Measurements from ENCODE around the gene NPHP3.
"Not testable (repeated sequence)": the region's sequence is repeated elsewhere in the genome, so short reads cannot be mapped to it uniquely, and the experiment has no call there.

The NPHP3 gene, protein sequence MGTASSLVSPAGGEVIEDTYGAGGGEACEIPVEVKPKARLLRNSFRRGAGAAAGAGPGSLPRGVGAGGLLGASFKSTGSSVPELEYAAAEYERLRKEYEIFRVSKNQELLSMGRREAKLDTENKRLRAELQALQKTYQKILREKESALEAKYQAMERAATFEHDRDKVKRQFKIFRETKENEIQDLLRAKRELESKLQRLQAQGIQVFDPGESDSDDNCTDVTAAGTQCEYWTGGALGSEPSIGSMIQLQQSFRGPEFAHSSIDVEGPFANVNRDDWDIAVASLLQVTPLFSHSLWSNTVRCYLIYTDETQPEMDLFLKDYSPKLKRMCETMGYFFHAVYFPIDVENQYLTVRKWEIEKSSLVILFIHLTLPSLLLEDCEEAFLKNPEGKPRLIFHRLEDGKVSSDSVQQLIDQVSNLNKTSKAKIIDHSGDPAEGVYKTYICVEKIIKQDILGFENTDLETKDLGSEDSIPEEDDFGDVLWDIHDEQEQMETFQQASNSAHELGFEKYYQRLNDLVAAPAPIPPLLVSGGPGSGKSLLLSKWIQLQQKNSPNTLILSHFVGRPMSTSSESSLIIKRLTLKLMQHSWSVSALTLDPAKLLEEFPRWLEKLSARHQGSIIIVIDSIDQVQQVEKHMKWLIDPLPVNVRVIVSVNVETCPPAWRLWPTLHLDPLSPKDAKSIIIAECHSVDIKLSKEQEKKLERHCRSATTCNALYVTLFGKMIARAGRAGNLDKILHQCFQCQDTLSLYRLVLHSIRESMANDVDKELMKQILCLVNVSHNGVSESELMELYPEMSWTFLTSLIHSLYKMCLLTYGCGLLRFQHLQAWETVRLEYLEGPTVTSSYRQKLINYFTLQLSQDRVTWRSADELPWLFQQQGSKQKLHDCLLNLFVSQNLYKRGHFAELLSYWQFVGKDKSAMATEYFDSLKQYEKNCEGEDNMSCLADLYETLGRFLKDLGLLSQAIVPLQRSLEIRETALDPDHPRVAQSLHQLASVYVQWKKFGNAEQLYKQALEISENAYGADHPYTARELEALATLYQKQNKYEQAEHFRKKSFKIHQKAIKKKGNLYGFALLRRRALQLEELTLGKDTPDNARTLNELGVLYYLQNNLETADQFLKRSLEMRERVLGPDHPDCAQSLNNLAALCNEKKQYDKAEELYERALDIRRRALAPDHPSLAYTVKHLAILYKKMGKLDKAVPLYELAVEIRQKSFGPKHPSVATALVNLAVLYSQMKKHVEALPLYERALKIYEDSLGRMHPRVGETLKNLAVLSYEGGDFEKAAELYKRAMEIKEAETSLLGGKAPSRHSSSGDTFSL (N-terminal part only)

DNA sequence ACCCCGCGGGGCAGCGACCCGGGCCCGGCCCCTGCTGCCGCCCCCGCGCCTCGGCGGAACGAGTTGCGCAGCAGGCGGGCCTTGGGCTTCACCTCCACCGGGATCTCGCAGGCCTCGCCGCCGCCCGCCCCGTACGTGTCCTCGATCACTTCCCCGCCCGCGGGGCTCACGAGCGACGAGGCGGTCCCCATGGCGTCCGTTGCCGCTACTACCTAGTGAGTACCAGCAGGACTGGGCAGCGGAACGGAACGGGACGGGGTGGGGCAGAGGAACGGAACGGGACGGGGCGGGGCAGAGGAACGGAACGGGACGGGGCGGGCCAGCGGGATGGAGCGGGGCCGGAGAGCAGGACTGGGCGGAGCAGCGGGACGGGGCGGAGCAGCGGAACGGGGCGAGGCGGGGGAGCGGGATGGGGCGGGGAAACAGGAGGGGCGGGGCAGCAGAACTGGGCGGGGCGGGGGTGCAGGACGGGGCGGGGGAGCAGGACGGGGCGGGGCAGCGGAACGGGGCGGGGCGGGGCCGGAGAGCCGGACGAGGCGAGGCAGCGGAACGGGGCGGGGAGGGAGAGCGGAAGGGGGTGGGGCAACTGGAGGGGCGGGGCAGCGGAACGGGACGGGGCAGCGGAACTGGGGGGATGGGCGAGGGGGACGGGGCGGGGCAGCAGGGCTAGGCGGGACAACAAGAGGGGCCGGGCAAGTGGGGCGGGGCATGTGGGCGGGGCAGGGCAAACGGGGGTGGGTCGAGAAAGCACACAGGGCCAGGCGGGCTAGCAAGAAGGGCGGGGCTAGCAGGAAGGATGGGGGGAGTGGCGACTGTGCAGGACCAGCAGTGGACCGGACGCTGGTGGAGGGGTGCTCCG is at the start of gene NPHP3:
Gene NPHP3 (minus strand): TSS at position 245 of the 859 bp plus-strand sequence. CDS start 54 bp downstream, at position 191.
- DNase-seq: peak; percentile 95

DNA sequence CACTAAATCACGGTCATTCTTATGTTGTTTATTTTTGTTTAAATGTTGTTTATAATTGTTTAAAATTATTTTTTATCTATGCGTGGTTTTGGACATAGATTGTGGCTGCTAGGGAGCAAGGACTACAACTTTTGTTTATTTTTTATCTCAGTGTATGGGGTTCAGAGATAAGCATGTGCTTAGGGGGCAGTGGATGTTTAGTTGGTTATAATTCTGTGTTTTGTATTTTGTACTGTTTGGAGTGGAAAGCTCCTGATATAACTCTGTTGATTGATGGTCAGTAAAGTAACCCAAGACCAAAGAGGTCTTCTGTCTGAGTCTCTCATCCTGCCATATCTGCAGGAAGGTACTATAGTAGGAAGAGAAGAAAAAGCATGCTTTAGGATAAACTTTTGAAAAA is 36.5 kb upstream of the NPHP3 start:
- no peak for DNase-seq

DNA sequence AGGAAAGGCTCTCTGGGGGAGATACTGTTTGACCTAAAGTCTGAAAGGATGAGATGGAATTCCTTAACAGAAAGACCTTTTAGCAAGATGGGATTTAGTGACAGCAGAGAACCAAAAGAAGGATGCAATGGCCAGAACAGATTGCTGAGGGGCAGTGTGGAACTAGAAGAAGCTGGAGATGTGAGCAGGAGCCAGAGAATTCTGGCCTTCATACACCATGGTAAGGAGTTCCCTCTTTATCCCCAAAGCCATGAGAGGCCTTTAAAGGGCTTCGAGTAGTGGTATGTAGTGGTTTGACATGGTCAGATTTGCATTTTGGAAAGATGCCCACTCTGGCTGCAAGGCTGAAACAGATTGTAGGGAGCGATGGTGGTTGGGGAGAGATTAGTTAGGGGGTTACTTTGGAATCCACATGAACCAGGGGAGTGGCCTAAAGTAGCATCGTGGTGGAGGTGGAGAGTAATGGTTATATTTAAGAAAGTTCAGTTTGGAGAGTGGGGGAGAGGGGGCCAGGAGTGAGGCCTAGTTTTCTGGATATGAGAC is 34.0 kb upstream of the NPHP3 start:
- DNase-seq: no peak

DNA sequence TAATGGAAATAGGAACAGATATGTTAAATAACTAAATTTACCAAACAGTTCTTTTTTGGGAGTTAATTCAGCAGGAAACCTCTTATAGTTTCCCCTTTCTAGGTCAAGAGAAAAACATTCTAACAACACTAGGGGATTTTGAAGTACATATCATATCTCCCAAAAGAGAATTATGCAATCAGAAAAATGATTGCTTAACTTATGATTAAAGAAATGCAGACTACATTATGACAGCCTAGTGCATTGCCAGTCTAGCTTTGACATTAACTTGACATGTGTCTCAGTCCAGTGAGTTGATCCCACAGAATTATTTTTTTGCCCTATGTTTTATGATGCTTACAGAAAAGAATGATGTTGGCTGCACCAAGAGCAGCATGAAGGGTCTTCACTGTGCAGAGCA is 31.7 kb upstream of the NPHP3 start:
- DNase-seq: no peak

DNA sequence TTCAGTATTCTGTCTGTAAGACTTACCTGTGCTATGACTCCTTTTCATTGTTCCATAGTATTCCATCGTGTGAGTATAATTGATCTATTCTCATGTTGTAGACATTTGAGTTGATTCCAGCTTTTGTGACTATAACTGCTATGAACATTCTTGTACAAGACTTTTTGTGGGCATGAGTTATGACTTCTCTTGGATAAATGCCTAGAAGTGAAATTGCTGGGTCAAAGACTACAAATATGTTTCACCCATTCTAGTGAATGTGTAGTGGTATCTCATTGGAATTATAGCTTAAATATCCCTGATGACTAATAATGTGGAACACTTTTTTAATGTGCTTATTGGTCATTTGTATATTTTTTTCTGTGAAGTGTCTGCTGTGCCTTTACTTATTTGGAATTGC is 27.6 kb upstream of the NPHP3 start:
- DNase-seq: no peak

DNA sequence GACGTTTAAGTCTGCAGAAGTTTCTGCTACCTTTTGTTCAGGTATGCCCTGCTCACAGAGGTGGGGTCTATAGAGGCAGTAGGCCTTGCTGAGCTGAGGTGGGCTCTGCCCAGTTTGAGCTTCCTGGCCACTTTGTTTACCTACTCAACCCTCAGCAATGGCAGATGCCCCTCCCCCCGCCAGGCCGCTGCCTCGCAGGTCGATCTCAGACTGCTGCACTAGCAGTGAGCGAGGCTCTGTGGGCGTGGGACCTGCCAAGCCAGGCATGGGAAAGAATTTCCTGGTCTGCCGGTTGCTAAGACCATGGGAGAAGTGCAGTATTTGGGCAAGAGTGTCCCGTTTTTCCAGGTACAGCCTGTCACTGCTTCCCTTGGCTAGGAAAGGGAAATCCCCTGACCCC is 24.5 kb upstream of the NPHP3 start:
- DNase-seq: not testable (repeated sequence)

DNA sequence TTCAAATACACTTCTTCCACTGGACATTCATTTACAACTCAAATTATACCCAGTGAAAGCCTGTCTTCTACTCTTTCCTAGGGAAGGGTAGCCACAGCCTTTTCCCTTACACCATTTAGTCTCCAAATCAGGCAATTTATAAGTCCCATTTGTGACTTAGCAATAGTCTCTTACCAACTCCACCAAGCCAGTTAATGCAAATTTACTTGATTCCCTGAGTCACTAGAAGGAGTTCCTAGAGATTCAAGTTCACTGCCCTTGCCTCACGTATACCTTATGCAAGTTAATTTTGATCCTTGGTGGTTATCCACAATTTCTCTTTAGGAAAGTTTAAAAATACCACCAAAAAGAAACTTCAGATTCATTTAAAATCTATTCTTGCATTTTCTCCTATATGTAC is 16.1 kb upstream of the NPHP3 start:
- no peak for DNase-seq

DNA sequence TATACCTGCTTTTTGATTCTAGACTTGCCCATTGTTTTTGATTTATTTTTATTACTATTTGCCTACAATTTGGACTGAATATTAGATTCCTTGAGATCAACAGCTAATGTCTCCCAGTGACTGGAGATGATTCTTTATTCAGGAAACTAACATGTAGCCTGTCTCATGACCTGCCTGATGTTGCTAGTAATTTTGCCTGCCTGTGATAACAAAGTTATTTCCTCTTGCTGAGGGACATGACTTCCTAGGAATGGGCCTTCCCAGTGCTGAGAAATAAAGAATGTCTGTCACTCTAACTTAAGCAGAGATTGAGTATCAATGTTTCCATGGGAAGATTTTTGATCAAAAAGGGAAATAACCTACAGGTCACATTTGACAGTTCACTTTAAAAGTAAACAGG is 13.4 kb upstream of the NPHP3 start:
- DNase-seq: no peak

DNA sequence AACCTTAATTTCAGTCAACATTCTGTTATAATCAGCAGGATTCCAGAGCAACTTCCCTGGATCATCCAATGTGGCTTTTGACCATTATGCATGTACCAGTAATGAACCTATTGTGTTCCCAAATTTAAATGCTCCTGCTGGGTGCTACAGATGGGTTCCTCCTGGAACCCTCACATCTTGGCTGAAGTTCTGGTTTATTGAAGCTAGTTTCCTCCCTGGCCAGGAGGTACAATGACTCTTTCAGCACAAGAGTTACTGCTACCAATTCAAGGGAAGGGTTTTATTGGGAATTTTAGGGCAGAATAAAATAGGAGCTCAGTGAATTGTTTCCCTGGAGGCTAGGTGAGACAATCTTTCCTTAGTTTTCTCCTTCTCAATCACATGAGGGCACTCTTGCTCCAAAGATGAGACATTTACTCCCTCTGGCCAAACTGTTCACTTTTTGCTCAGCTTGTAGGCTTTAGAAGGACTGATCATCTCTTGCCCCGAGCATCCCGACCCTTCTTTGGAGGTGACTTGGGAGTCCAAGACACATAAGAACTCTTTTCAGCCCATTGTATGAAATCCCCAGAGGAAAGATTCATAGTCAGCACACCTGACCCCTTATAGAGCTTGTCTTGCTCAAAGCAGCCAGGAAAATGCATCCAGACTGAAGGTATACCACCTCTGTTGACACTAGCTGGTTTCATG is 8.8 kb upstream of the NPHP3 start:
- DNase-seq: peak; percentile 37

DNA sequence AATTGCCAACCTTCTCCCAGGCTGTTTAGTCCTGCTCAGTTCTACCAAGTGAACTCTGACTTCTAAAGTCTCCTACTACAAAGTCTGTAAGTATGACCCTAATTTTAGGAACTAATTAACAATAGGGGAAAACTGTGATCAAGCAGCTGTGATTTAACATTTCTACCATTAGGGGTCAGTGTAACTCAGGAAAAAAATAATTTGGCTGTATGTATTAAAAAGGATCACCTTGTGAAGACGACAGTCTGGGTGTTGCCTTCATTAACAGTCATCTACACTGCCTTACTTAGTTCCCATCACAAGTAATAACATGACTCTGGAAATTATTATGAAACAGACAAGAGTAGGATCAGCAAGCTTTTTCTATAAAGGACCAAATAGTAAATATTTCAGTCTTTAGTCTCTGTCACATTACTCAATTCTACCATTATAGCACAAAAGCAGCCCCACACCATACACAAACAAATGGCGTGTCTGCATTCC is 4.2 kb upstream of the NPHP3 start:
- peak; percentile 40 for DNase-seq

DNA sequence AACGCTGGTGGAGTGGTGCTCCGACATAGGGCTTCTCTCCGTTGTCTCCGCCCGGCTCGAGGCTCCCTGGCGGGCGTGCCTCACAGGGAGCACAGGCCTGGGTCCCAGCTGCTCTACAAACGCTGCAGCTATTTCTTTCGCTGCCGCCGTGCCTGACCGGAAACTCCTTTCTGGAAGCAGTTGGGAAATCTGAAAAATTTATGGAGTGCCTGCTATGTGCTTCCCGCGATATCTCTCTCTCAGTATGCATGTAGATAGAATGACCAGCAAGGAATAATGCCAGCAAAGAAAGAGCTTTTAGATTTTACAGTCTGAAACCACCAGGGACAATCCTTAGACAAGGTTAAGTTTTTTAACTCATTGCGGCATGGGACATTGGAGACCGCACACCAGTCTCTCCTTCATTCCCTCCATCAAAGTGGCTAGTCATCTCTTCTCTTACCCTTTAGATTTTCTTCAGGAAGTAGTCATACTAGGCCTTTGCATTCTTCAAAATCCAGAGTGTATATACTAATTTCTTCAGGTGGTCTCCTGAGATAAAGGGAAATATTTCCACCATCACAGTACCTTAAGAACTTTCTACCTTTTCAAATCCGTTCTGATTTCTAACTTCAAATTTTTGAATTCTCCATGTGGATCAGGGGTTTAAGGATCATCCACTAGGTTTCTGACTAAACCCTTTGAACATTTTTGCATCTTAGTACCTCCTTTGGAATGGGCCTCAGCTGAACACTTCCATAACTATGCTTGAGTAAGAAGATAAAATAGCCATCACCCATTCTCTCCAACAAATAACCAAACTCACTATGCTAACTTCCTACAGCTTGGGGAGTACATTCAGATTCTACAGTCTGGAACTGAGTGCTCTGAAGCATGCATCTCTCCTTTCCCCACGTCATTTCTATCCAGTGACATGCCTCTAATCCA is 1.1 kb upstream of the NPHP3 start:
- no peak for DNase-seq

DNA sequence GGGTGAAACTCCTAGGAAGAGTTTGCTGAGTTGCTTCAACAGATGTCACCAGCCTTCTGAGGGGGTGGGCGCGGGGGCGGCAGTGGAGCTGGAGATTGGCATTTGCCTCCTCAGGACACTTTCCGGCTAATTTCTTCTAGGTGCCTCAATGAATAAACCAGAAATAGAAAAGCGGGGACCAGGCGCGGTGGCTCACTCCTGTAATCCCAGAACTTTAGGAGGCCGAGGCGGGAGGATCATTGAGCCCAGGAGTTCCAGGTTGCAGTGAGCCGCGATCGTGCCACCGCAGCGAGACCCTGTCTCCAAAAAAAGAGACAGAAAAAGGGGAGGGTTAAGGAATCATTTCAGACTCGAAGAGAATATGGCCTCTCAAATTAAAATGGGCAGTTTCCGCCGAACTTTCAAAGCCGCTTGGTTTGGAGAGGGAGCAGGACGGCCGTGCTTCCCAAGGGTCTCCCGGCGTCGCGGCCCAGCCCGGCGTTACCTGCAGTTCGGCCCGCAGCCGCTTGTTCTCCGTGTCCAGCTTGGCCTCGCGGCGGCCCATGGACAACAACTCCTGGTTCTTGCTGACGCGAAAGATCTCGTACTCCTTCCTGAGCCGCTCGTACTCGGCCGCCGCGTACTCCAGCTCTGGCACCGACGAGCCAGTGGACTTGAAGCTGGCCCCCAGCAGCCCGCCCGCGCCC is 587 bp downstream of the NPHP3 start:
- DNase-seq: peak; percentile 71

DNA sequence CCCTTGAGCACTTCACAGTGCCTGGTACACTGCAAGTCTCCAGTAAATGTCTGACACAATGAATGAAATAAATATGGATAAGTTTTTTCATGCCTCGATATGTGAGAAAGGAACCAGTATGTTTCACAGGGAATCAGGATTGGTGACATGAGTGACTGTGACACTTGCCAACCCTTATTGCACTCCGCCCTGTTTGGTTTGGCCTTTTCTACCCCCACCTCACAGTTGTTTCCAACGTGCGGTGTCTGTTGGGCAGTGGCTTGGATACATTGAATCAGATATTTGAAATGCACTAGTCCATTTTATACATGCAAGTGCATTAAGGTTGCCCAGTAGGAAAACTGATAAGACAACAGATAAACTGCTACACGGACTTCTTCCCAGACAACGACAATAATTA is 2.0 kb downstream of the NPHP3 start:
- DNase-seq: no peak

DNA sequence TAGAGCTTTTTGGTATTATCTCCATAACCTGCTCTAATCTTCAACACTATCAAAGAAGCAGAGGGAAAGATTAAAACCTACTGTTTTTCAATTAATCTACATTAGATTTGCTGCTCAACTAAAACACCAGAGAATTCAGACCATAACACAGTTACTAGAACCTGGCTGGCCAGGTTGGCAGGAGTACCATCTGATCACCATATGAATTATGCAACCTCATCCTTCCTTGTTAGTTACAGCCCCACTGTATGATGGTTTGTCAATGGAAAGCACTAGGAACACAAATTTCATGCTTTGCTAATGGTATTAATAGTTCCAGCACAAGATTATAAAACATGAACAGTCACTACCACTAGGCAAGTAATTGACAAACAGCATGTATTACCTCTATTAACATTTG is 5.8 kb downstream of the NPHP3 start:
- DNase-seq: no peak

DNA sequence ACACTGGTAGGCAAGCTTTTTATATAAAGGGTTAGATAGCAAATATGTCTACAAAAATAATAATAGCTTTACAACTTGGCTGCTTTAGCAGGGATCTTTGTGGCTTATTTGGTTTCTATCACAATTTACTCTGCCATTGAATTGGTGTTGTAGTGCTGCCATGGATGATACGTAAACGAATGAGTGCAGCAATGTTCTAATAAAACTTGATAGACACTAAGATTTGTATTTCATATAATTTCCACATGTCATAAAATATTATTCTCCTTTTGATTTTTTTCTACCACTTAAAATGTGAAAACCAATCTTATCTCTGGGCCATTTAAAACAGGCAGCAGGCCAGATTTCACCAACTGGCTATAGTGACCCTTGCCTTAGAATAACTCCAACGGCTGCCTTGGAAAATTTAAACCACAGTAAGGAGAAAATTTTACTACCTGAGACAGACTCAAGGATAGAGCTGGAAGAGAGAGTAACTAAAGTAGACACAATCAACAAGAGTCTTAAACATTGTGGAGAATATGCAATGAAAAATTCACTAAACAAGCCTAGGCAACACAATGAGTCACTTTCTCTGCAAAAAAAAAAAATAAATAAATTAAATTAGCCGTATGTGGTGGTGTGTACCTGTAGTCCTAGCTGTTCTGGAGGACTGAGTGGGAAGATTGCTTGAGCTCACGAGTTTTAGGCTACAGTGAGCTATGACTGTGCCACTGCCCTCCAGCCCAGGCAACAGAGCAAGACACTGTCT is 8.1 kb downstream of the NPHP3 start:
- DNase-seq: no peak

DNA sequence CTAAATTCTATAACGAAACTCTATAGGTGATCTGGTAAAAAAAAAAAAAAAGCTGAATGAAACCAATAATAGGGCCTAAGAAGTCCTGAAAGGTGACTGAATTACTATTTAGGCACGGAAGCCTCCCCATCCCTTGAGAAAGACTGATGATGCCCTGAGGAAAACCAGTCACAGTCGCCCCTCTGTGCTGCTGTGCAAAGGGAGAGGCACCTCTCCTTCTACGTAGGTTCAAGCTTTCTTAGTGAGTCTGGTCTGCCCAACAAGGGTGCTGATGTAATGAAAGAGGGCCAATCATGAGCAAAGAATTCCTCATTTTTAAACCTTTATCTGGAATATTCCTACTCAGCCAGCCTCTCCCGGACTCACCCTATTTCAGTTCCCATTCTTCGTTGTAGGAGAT is 11.9 kb downstream of the NPHP3 start:
- DNase-seq: no peak

DNA sequence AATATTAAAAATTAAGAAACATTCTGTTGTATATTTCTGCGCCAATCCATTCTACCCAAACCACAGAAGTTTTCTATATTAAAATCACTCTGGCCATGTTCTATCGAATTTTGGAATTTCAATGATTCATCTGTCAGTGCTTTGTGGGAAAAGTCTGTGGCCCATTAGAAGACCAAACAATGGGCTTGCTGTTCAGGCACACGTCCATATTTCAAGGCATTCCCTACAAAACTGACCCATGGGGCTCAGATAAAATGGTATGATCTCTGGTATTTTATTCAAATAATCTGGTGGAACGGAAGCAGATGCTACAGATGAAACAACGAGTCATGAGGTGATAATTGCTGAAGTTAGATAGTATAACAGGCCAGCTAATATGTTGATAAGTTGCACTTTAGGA is 12.4 kb downstream of the NPHP3 start:
- DNase-seq: no peak

DNA sequence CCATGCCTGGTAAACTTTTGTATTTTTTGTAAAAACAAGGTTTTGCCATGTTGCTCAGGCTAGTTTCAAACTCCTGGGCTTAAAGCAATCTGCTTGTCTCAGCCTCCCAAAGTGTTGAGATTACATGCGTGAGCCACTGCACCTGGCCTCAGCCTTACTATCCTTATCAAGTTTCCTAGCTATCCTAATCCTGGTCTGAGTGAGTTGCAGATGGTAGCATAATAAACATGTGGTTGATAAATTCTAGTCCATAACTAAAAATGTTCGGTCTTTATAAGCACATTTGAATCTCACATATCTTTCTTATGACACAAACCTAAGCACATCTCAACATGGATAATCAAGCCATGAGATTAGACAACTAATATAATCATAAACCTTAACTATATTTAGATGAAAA is 18.5 kb downstream of the NPHP3 start:
- no peak for DNase-seq

DNA sequence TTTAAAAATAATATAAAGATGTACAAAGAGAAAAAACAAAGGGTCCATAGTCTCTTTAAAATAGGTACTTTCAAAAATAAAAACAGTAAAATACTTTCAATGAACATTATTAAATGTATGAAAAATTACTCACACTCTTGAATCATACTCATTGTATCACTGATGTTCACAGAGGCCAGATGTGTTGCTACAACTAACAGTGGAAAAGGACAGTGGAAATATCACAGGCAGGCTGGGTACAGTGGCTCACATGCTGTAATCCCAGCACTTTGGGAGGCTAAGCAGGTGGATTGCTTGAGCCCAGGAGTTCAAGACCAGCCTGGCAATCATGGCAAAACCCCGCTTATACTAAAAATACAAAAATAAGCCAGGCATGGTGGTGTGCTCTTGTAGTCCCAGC is 26.8 kb downstream of the NPHP3 start:
- DNase-seq: no peak

All from RPMI8226 (cell line).